Measurements from ENCODE around the gene CHST12. TPM values are rescaled to one million over a fixed set of nuclear protein-coding genes. Genes with fewer than 3 reads are reported as not detected.

CHST12 gene
- total and polyA plus RNA-seq, 10 of the 15 experiments (the other 5 are each of a cell fraction or from before 2014, with no cell fraction given) = 0.05 to 14.2 (median 3.3) TPM

- CTCF ChIA-PET = interaction anchor here (0.6 kb wide), 1 partner anchor 115 kb away, joined by 4 read pairs; no protein-coding TSS in a partner anchor
- no TSS peak for BruUV-seq (replicated peaks)
- intact Hi-C loops (cut with micrococcal nuclease; ENCODE audit: unreplicated experiment) = no loop called here
- TF ChIP-seq MLLT1 (IDR thresholded peaks at IDR 0.05) (no peak), LARP7 (IDR thresholded peaks at IDR 0.05) (no peak), ASH2L (IDR thresholded peaks at IDR 0.05; ENCODE audit: borderline replicate concordance, low read depth) (no peak), SUPT20H (IDR thresholded peaks at IDR 0.05; ENCODE audit: borderline replicate concordance, control insufficient read depth, low read depth, low read length) (no peak), KDM1A (IDR thresholded peaks at IDR 0.05; ENCODE audit: borderline replicate concordance) (no peak), KAT2A (conservative IDR thresholded peaks at IDR 0.05; ENCODE audit: control insufficient read depth, low read depth, low read length) (no peak), SREBF1 (IDR thresholded peaks at IDR 0.05; ENCODE audit: low read length) (no peak), PAX5 (IDR thresholded peaks at IDR 0.05; ENCODE audit: borderline replicate concordance, low read depth, low read length) (no peak), CBX5 (IDR thresholded peaks at IDR 0.05; ENCODE audit: low read depth) (no peak), POLR2AphosphoS5 (IDR thresholded peaks at IDR 0.05; ENCODE audit: low read length) (no peak), ELK1 (IDR thresholded peaks at IDR 0.05; ENCODE audit: low read depth, low read length) (no peak), MEF2A (IDR thresholded peaks at IDR 0.05; ENCODE audit: insufficient read depth, low read depth, low read length) (no peak)
- TF ChIP-seq, protein P1, sequence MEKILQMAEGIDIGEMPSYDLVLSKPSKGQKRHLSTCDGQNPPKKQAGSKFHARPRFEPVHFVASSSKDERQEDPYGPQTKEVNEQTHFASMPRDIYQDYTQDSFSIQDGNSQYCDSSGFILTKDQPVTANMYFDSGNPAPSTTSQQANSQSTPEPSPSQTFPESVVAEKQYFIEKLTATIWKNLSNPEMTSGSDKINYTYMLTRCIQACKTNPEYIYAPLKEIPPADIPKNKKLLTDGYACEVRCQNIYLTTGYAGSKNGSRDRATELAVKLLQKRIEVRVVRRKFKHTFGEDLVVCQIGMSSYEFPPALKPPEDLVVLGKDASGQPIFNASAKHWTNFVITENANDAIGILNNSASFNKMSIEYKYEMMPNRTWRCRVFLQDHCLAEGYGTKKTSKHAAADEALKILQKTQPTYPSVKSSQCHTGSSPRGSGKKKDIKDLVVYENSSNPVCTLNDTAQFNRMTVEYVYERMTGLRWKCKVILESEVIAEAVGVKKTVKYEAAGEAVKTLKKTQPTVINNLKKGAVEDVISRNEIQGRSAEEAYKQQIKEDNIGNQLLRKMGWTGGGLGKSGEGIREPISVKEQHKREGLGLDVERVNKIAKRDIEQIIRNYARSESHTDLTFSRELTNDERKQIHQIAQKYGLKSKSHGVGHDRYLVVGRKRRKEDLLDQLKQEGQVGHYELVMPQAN (conservative IDR thresholded peaks at IDR 0.05) = no peak
- TF ChIP-seq, protein P2, sequence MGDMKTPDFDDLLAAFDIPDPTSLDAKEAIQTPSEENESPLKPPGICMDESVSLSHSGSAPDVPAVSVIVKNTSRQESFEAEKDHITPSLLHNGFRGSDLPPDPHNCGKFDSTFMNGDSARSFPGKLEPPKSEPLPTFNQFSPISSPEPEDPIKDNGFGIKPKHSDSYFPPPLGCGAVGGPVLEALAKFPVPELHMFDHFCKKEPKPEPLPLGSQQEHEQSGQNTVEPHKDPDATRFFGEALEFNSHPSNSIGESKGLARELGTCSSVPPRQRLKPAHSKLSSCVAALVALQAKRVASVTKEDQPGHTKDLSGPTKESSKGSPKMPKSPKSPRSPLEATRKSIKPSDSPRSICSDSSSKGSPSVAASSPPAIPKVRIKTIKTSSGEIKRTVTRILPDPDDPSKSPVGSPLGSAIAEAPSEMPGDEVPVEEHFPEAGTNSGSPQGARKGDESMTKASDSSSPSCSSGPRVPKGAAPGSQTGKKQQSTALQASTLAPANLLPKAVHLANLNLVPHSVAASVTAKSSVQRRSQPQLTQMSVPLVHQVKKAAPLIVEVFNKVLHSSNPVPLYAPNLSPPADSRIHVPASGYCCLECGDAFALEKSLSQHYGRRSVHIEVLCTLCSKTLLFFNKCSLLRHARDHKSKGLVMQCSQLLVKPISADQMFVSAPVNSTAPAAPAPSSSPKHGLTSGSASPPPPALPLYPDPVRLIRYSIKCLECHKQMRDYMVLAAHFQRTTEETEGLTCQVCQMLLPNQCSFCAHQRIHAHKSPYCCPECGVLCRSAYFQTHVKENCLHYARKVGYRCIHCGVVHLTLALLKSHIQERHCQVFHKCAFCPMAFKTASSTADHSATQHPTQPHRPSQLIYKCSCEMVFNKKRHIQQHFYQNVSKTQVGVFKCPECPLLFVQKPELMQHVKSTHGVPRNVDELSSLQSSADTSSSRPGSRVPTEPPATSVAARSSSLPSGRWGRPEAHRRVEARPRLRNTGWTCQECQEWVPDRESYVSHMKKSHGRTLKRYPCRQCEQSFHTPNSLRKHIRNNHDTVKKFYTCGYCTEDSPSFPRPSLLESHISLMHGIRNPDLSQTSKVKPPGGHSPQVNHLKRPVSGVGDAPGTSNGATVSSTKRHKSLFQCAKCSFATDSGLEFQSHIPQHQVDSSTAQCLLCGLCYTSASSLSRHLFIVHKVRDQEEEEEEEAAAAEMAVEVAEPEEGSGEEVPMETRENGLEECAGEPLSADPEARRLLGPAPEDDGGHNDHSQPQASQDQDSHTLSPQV (IDR thresholded peaks at IDR 0.05) = no peak
These were observed 69.3 kb downstream of the CHST12 start for GRCh38 chr7:2472739-2473138.

More at GRCh38 chr7:2472739-2473138, 69.3 kb downstream of the CHST12 start:
- Histone ChIP-seq H3K4me1 (ENCODE audit: control insufficient read depth, insufficient read depth, low read length) (no peaks in the 10 kb centered on the region), H2AFZ (ENCODE audit: control insufficient read depth, low read depth, low read length) (no peak overlapping the region), H3K36me3 (ENCODE audit: control insufficient read depth in 2 of 2, insufficient read depth in 2 of 2, low read length in 1 of 2) (no peaks in the 10 kb centered on the region), H3K9ac (ENCODE audit: control insufficient read depth, insufficient read depth, low read length) (no peak overlapping the region), H3K27me3 (replicated peaks in 1 of 2; ENCODE audit: control insufficient read depth in 2 of 2, insufficient read depth in 2 of 2, low read length in 1 of 2) (no peaks in the 10 kb centered on the region), H3K27ac (ENCODE audit: control insufficient read depth, insufficient read depth) (no peak overlapping the region), H3K4me3 (no peak overlapping the region), H3K4me2 (ENCODE audit: control insufficient read depth, insufficient read depth) (no peak overlapping the region), H4K20me1 (ENCODE audit: control insufficient read depth, insufficient read depth) (no peaks in the 10 kb centered on the region), H3K9me3 (replicated peaks; ENCODE audit: control insufficient read depth, insufficient read depth, low read length) (no peaks in the 10 kb centered on the region), H3K79me2 (ENCODE audit: control insufficient read depth, insufficient read depth, low read length) (no peaks in the 10 kb centered on the region)
- in situ Hi-C loops (cut with MboI) = no loop called here
- ATAC-seq = no peak
- ChIA-PET RAD21 (ENCODE audit: unreplicated experiment) (interaction anchor here (0.7 kb wide), 1 partner anchor 207 kb away, joined by 3 read pairs; no protein-coding TSS in a partner anchor), SMC1A (ENCODE audit: uncharacterized antibody, unreplicated experiment) (interaction anchor here (0.6 kb wide), 1 partner anchor 53 kb away, joined by 3 read pairs; no protein-coding TSS in a partner anchor), POLR2A (interaction anchor here (0.6 kb wide), 1 partner anchor 124 kb away, joined by 3 read pairs; no protein-coding TSS in a partner anchor)
- no peak for DNase-seq (ENCODE audit: low read depth, low spot score)
- 69% methylated on average over 5 of the region's 6 CpGs for WGBS (ENCODE audit: insufficient coverage, insufficient replicate concordance, low lambda C conversion rate, missing lambda C conversion rate)
- FAIRE-seq = no peak

All from GM12878 (cell line).